Measurements from ENCODE around the gene ARHGAP11A. TPM values are rescaled to one million over a fixed set of nuclear protein-coding genes. Genes with fewer than 3 reads are reported as not detected.

The ARHGAP11A gene
- total and polyA plus RNA-seq, 4 donors: 1.4 to 8.5 (median 2.3) TPM

DNA sequence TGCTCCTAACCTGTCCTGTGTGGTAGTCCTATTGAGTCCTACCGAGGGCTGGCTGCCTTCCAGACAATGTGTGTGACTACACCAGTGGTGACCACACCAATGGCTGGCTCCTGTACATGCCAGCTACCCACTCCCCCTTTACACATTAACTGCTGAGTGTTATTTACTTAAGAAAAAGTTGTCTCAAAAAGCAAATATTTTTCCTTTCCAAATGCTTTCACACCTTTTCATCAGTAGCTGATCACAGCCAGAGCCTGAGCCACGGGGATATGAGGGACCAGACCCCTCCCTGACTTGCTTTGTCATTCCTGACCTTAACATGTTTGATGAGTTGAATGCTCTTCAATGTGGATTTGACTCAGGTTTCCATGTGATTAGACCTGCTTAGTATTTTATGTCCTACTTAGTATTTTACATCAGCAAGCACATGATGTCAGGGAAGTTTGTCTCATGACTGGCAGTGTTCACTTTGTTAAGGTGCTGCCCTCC, 72.9 kb downstream of the ARHGAP11A start:
- Histone ChIP-seq H3K4me1 (ENCODE audit: control insufficient read depth in 5 of 5, insufficient read depth in 5 of 5, low read length in 5 of 5) (no peaks in the 10 kb centered on the region), H3K27me3 (ENCODE audit: control insufficient read depth in 3 of 3, insufficient read depth in 3 of 3, low read length in 2 of 3) (no peaks in the 10 kb centered on the region), H3K27ac (ENCODE audit: low read depth in 1 of 2, low read length in 1 of 2) (no peak overlapping the region), H3K9me3 (ENCODE audit: control insufficient read depth in 4 of 4, insufficient read depth in 3 of 4, low read length in 3 of 4) (peaks cover 0 to 4% (median 0%) of the 10 kb centered on the region in 4 donors), H3K9ac (ENCODE audit: insufficient read depth in 1 of 2, low read length in 2 of 2) (no peak overlapping the region), H3K36me3 (ENCODE audit: control insufficient read depth in 4 of 4, insufficient read depth in 4 of 4, low read length in 4 of 4) (no peaks in the 10 kb centered on the region), H3K4me3 (no peak overlapping the region)
- TF ChIP-seq, protein P1, sequence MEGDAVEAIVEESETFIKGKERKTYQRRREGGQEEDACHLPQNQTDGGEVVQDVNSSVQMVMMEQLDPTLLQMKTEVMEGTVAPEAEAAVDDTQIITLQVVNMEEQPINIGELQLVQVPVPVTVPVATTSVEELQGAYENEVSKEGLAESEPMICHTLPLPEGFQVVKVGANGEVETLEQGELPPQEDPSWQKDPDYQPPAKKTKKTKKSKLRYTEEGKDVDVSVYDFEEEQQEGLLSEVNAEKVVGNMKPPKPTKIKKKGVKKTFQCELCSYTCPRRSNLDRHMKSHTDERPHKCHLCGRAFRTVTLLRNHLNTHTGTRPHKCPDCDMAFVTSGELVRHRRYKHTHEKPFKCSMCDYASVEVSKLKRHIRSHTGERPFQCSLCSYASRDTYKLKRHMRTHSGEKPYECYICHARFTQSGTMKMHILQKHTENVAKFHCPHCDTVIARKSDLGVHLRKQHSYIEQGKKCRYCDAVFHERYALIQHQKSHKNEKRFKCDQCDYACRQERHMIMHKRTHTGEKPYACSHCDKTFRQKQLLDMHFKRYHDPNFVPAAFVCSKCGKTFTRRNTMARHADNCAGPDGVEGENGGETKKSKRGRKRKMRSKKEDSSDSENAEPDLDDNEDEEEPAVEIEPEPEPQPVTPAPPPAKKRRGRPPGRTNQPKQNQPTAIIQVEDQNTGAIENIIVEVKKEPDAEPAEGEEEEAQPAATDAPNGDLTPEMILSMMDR (IDR thresholded peaks at IDR 0.05; ENCODE audit: control extremely low read depth, extremely low read depth): no peak
- DNase-seq (peak; percentile 51 to 72 (median 58)), ATAC-seq (ENCODE audit: insufficient read depth, low FRiP score) (no peak)
- 53 to 73% methylated on average over 2 of the region's 2 CpGs for WGBS, 2 donors

Small RNAs within 50 kb of the gene (small RNA-seq; reads per million reads assigned to genes)
- not detected for gene RN7SL286P (ENCODE audit: low replicate concordance)

Other genes with a start within 250 kb of the ARHGAP11A start
- gene GOLGA8K, start 212.2 kb upstream of the ARHGAP11A start, total RNA-seq: 1 to 10 TPM in 1 of 2 donors, under 1 TPM in 1; 0.65 to 2.5 TPM
- under 1 TPM; 0.30 to 0.41 TPM for gene GOLGA8K, start 212.2 kb upstream of the ARHGAP11A start, polyA plus RNA-seq
- gene GOLGA8O, start 159.9 kb upstream of the ARHGAP11A start, total RNA-seq: 1 to 10 TPM in 1 of 2 donors, not detected in 1; 3.2 TPM
- gene GOLGA8O, start 159.9 kb upstream of the ARHGAP11A start, polyA plus RNA-seq: under 1 TPM; 0.22 to 0.42 TPM
- 10 to 100 TPM; 11.1 to 19.0 TPM for gene GOLGA8N, start 22.0 kb upstream of the ARHGAP11A start, total RNA-seq
- gene GOLGA8N, start 22.0 kb upstream of the ARHGAP11A start, polyA plus RNA-seq: 10 to 100 TPM in 1 of 2 donors, 1 to 10 TPM in 1; 2.0 to 11.6 TPM
- gene SCG5, start 26.2 kb downstream of the ARHGAP11A start, total RNA-seq: 1 to 10 TPM in 1 of 2 donors, under 1 TPM in 1; 0.77 to 4.9 TPM
- gene SCG5, start 26.2 kb downstream of the ARHGAP11A start, polyA plus RNA-seq: 1 to 10 TPM in 1 of 2 donors, under 1 TPM in 1; 0.82 to 1.1 TPM
- 1 to 10 TPM; 1.6 to 2.4 TPM for gene GREM1, start 102.5 kb downstream of the ARHGAP11A start, total RNA-seq
- 1 to 10 TPM in 1 of 2 donors, under 1 TPM in 1; 0.06 to 1.8 TPM for gene GREM1, start 102.5 kb downstream of the ARHGAP11A start, polyA plus RNA-seq

Measured in lung (tissue), 13 donors.